Measurements from ENCODE around the gene HOXA5. TPM values are rescaled to one million over a fixed set of nuclear protein-coding genes. Genes with fewer than 3 reads are reported as not detected.

The HOXA5 gene
- total RNA-seq, 1 donor: 5.8 TPM

GRCh38 chr7:27133409-27134231 is 9.9 kb downstream of the HOXA5 start:
- H3K79me2 ChIP-seq (ENCODE audit: insufficient read depth, low read length): peaks cover 56% of the 10 kb centered on the region
- H3K36me3 ChIP-seq (ENCODE audit: insufficient read depth, low read length): no peaks in the 10 kb centered on the region
- H3K4me2 ChIP-seq (ENCODE audit: insufficient read depth, low read length): peak overlapping the region; percentile 33
- no peaks in the 10 kb centered on the region for H3K9me3 ChIP-seq (ENCODE audit: low read depth, low read length)
- H4K20me1 ChIP-seq (ENCODE audit: insufficient read depth, low read length): peaks cover 10% of the 10 kb centered on the region
- no peak overlapping the region for H2AFZ ChIP-seq (ENCODE audit: low read length)
- DNase-seq (ENCODE audit: insufficient read length, low spot score, missing footprints): peak; percentile 17
- peak overlapping the region; percentile 90 for H3K27ac ChIP-seq (ENCODE audit: low read depth, low read length)
- H3K4me3 ChIP-seq (ENCODE audit: insufficient read depth, low read length): no peak overlapping the region
- no peaks in the 10 kb centered on the region for H3K27me3 ChIP-seq (ENCODE audit: insufficient read depth, low read length)
- peaks cover 56% of the 10 kb centered on the region for H3K4me1 ChIP-seq (ENCODE audit: insufficient read depth, low read length)
- no peak for TF ChIP-seq CTCF (IDR thresholded peaks at IDR 0.05; ENCODE audit: extremely low read depth, low read depth, low read length)

GRCh38 chr7:27132978-27133377 is 10.5 kb downstream of the HOXA5 start:
- Histone ChIP-seq H3K79me2 (ENCODE audit: insufficient read depth, low read length) (peaks cover 51% of the 10 kb centered on the region), H2AFZ (ENCODE audit: low read length) (no peak overlapping the region), H3K27me3 (ENCODE audit: insufficient read depth, low read length) (no peaks in the 10 kb centered on the region), H3K4me3 (ENCODE audit: insufficient read depth, low read length) (no peak overlapping the region), H3K4me1 (ENCODE audit: insufficient read depth, low read length) (peaks cover 53% of the 10 kb centered on the region), H3K36me3 (ENCODE audit: insufficient read depth, low read length) (no peaks in the 10 kb centered on the region), H3K27ac (ENCODE audit: low read depth, low read length) (no peak overlapping the region), H4K20me1 (ENCODE audit: insufficient read depth, low read length) (peaks cover 10% of the 10 kb centered on the region), H3K4me2 (ENCODE audit: insufficient read depth, low read length) (no peak overlapping the region), H3K9me3 (ENCODE audit: low read depth, low read length) (no peaks in the 10 kb centered on the region)
- TF ChIP-seq CTCF (IDR thresholded peaks at IDR 0.05; ENCODE audit: extremely low read depth, low read depth, low read length): no peak
- DNase-seq (ENCODE audit: insufficient read length, low spot score, missing footprints): peak; percentile 1

GRCh38 chr7:27132214-27132613 is 11.3 kb downstream of the HOXA5 start:
- H3K36me3 ChIP-seq (ENCODE audit: insufficient read depth, low read length): no peaks in the 10 kb centered on the region
- no peak overlapping the region for H3K27ac ChIP-seq (ENCODE audit: low read depth, low read length)
- H3K4me3 ChIP-seq (ENCODE audit: insufficient read depth, low read length): no peak overlapping the region
- H3K9me3 ChIP-seq (ENCODE audit: low read depth, low read length): no peaks in the 10 kb centered on the region
- H3K27me3 ChIP-seq (ENCODE audit: insufficient read depth, low read length): no peaks in the 10 kb centered on the region
- H3K79me2 ChIP-seq (ENCODE audit: insufficient read depth, low read length): peaks cover 49% of the 10 kb centered on the region
- H2AFZ ChIP-seq (ENCODE audit: low read length): no peak overlapping the region
- H3K4me1 ChIP-seq (ENCODE audit: insufficient read depth, low read length): peaks cover 46% of the 10 kb centered on the region
- peak; percentile 74 for DNase-seq (ENCODE audit: insufficient read length, low spot score, missing footprints)
- no peak overlapping the region for H3K4me2 ChIP-seq (ENCODE audit: insufficient read depth, low read length)
- no peak for TF ChIP-seq CTCF (IDR thresholded peaks at IDR 0.05; ENCODE audit: extremely low read depth, low read depth, low read length)
- H4K20me1 ChIP-seq (ENCODE audit: insufficient read depth, low read length): peaks cover 10% of the 10 kb centered on the region

- TF ChIP-seq CTCF (IDR thresholded peaks at IDR 0.05; ENCODE audit: extremely low read depth, low read depth, low read length): no peak
- H3K4me3 ChIP-seq (ENCODE audit: insufficient read depth, low read length): peak overlapping the region; percentile 76
- no peaks in the 10 kb centered on the region for H3K36me3 ChIP-seq (ENCODE audit: insufficient read depth, low read length)
- H3K27ac ChIP-seq (ENCODE audit: low read depth, low read length): peak overlapping the region; percentile 68
- H3K4me2 ChIP-seq (ENCODE audit: insufficient read depth, low read length): peak overlapping the region; percentile 75
- H4K20me1 ChIP-seq (ENCODE audit: insufficient read depth, low read length): peaks cover 10% of the 10 kb centered on the region
- H3K79me2 ChIP-seq (ENCODE audit: insufficient read depth, low read length): peaks cover 49% of the 10 kb centered on the region
- H2AFZ ChIP-seq (ENCODE audit: low read length): peak overlapping the region; percentile 73
- no peaks in the 10 kb centered on the region for H3K27me3 ChIP-seq (ENCODE audit: insufficient read depth, low read length)
- H3K4me1 ChIP-seq (ENCODE audit: insufficient read depth, low read length): peaks cover 38% of the 10 kb centered on the region
- H3K9me3 ChIP-seq (ENCODE audit: low read depth, low read length): no peaks in the 10 kb centered on the region
- peak; percentile 15 for DNase-seq (ENCODE audit: insufficient read length, low spot score, missing footprints)
These were observed 12.1 kb downstream of the HOXA5 start for GRCh38 chr7:27131390-27131819.

Measured in osteoblast (primary cell).